AG04450 (cell line): ENCODE measurements around the gene HSPB9. TPM values are rescaled to one million over a fixed set of nuclear protein-coding genes. Genes with fewer than 3 reads are reported as not detected.

Source experiments
- CTCF ChIA-PET: fragments of 300-600, 350-600 bp; formaldehyde crosslinking; extraction: SDS; loops from one replicate; lab custom pipeline; 2022; ENCODE audit warnings: antibody characterized with exemption, inconsistent platforms; lab: Charles Lee
- POLR2A ChIA-PET: fragments of 350-600 bp; formaldehyde crosslinking; extraction: SDS; loops from one replicate; lab custom pipeline; 2021; ENCODE audit warnings: antibody characterized with exemption, inconsistent platforms; lab: Yijun Ruan, JAX
- DNase-seq: peaks from one replicate; pipeline ENCODE4 v3.0.0-alpha.2; 2011; ENCODE audit warnings: low read depth, low spot score
- H3K27ac ChIP-seq: one replicate; pipeline ENCODE4 v1.5.1; 2012; ENCODE audit warnings: low read depth, low read length, control low read depth
- H3K27me3 ChIP-seq: one replicate; pipeline ENCODE4 v1.6.0; 2012; ENCODE audit warnings: low read length; ENCODE audit not compliant: control insufficient read depth, insufficient read depth
- H3K4me3 ChIP-seq: 2 replicates; pipeline ENCODE4 v1.5.1; 2011; ENCODE audit warnings: mild to moderate bottlenecking, low read depth, low read length, control low read depth
- H3K9me3 ChIP-seq: 2 replicates; pipeline ENCODE4 v1.5.1; 2012; ENCODE audit warnings: low read length; ENCODE audit not compliant: control insufficient read depth, insufficient read depth
- CTCF ChIP-seq: IDR thresholded peaks from 2 replicates; pipeline ENCODE4 v1.5.1; 2011; ENCODE audit warnings: low read depth, low read length, control low read depth, inconsistent platforms
- polyA plus RNA-seq: library from polyadenylated mRNA; depleted of rRNA; stranded (reverse); fragments of >200 nt; gene quantifications from 2 replicates; pipeline ENCODE4 v1.2.3, GENCODE V29; 2011

Gene HSPB9
- polyA plus RNA-seq, 1 experiment = not detected

GRCh38 chr17:42155614-42156045, 33.0 kb downstream of the HSPB9 start:
- TF ChIP-seq CTCF = no peak
- CTCF ChIA-PET = interaction anchor here (0.6 to 0.7 kb wide), 2 partner anchors 27 to 83 kb away, joined by 3 to 4 read pairs; no protein-coding TSS in a partner anchor
- POLR2A ChIA-PET = no interaction called here
- DNase-seq = no peak
- peaks cover 2% of the 10 kb centered on the region for H3K27me3 ChIP-seq
- H3K9me3 ChIP-seq = no peaks in the 10 kb centered on the region; the same call in 1 of the 2 replicates
- H3K27ac ChIP-seq = no peak overlapping the region
- H3K4me3 ChIP-seq = peak overlapping the region; percentile 56

GRCh38 chr17:42159796-42160530, 37.4 kb downstream of the HSPB9 start:
- ChIA-PET CTCF (no interaction called here), POLR2A (interaction anchor here (0.5 kb wide), 1 partner anchor 28 kb away, joined by 6 read pairs; no protein-coding TSS in a partner anchor)
- no peak overlapping the region for H3K27ac ChIP-seq
- TF ChIP-seq CTCF = no peak
- H3K27me3 ChIP-seq = peaks cover 2% of the 10 kb centered on the region
- H3K4me3 ChIP-seq = no peak overlapping the region
- no peak for DNase-seq
- no peaks in the 10 kb centered on the region; the same call in 1 of the 2 replicates for H3K9me3 ChIP-seq

- no peak overlapping the region for H3K27ac ChIP-seq
- POLR2A ChIA-PET = interaction anchor here (0.5 kb wide), 1 partner anchor 27 kb away, joined by 6 read pairs; no protein-coding TSS in a partner anchor
- no peaks in the 10 kb centered on the region; the same call in 1 of the 2 replicates for H3K9me3 ChIP-seq
- peaks cover 2% of the 10 kb centered on the region for H3K27me3 ChIP-seq
- no peak for TF ChIP-seq CTCF
- no peak overlapping the region for H3K4me3 ChIP-seq
- no peak for DNase-seq
- CTCF ChIA-PET = no interaction called here
These were observed 37.9 kb downstream of the HSPB9 start for GRCh38 chr17:42160531-42160910.

GRCh38 chr17:42163113-42163512, 40.5 kb downstream of the HSPB9 start:
- TF ChIP-seq CTCF = peak; percentile 30; the same call in 1 of the 2 replicates
- POLR2A ChIA-PET = no interaction called here
- Histone ChIP-seq H3K9me3 (no peaks in the 10 kb centered on the region; the same call in 1 of the 2 replicates), H3K27me3 (peaks cover 2% of the 10 kb centered on the region), H3K4me3 (no peak overlapping the region), H3K27ac (no peak overlapping the region)
- no peak for DNase-seq
- CTCF ChIA-PET = interaction anchor here (0.9 kb wide), 1 partner anchor 21 kb away, joined by 5 read pairs; no protein-coding TSS in a partner anchor
